ENCODE results near the gene RBM43. TPM values are rescaled to one million over a fixed set of nuclear protein-coding genes. Genes with fewer than 3 reads are reported as not detected.

The RBM43 gene
- total and polyA plus RNA-seq, 2 of the 4 experiments (the other 2 are of a cell fraction) = 1.6 to 3.6 TPM

- H2AFZ ChIP-seq (replicated peaks; ENCODE audit: low read length, poor library complexity) = no peak overlapping the region
- no peak overlapping the region for H3K18ac ChIP-seq (ENCODE audit: low read depth, low read length)
- H3K4me1 ChIP-seq (ENCODE audit: control insufficient read depth, insufficient read depth, low read length) = peaks cover 2% of the 10 kb centered on the region; the same call in 1 of the 2 replicates
- H3K36me3 ChIP-seq (ENCODE audit: control insufficient read depth, insufficient read depth, low read length) = no peaks in the 10 kb centered on the region
- no TSS peak for BruUV-seq (replicated peaks)
- no peak overlapping the region for H3K4me2 ChIP-seq (ENCODE audit: low read depth, low read length)
- intact Hi-C loops (cut with micrococcal nuclease) = no loop called here
- ATAC-seq (ENCODE audit: low read depth) (no peak), DNase-seq (no peak)
- H2AK9ac ChIP-seq (replicated peaks; ENCODE audit: low read depth, low read length, poor library complexity) = no peak overlapping the region
- no peaks in the 10 kb centered on the region for H4K20me1 ChIP-seq (ENCODE audit: insufficient read depth, low read length)
- H3K27me3 ChIP-seq (ENCODE audit: control insufficient read depth, insufficient read depth, low read length) = no peaks in the 10 kb centered on the region
- H3K4ac ChIP-seq (ENCODE audit: low read depth, low read length) = no peak overlapping the region
- no peak overlapping the region for H2BK5ac ChIP-seq (ENCODE audit: low read depth, low read length, poor library complexity, severe bottlenecking)
- no peak overlapping the region for H2AK5ac ChIP-seq (ENCODE audit: low read depth, low read length)
- no peak overlapping the region for H2BK15ac ChIP-seq (ENCODE audit: low read depth, low read length)
- H4K5ac ChIP-seq (ENCODE audit: low read depth, low read length) = no peak overlapping the region
- peaks cover 4 to 12% of the 10 kb centered on the region in 2 experiments; a peak in 1 of 4 replicates for H3K79me1 ChIP-seq (ENCODE audit: low read depth in 1 of 2, low read length in 2 of 2)
- no peak overlapping the region for H4K91ac ChIP-seq (ENCODE audit: insufficient read depth, low read depth, low read length)
- H2BK120ac ChIP-seq (ENCODE audit: low read depth, low read length) = no peak overlapping the region
- no peaks in the 10 kb centered on the region for H3K9me3 ChIP-seq (ENCODE audit: control insufficient read depth, insufficient read depth, low read length)
- H3K14ac ChIP-seq (replicated peaks; ENCODE audit: low read depth, low read length) = no peak overlapping the region
- H3K56ac ChIP-seq (ENCODE audit: extremely low read depth, insufficient read depth, low read length) = no peak overlapping the region
- ChIA-PET POLR2A (ENCODE audit: unreplicated experiment) (no interaction called here), CTCF (interaction anchor here (1.1 kb wide), 1 partner anchor 14 kb away, joined by 3 read pairs; no protein-coding TSS in a partner anchor)
- no peak overlapping the region for H3K9ac ChIP-seq (ENCODE audit: low read depth, low read length)
- H3K4me3 ChIP-seq (ENCODE audit: insufficient read depth, low read depth, low read length) = no peak overlapping the region
- no peak overlapping the region; the same call in 1 of the 2 replicates for H3K23ac ChIP-seq (ENCODE audit: low read depth, low read length)
- dilution Hi-C loops (cut with HindIII; ENCODE audit: low sequenced_read_pairs, unreplicated experiment) = no loop called here
- in situ Hi-C loops (cut with MboI; ENCODE audit: low sequenced_read_pairs) = loop anchor here (10.0 kb wide), 1 partner anchor 122 kb away; no protein-coding TSS in a partner anchor
- TF ChIP-seq CEBPB (IDR thresholded peaks at IDR 0.05; ENCODE audit: low read depth, low read length) (peak; percentile 51; the same call in 1 of the 2 replicates), ELK1 (IDR thresholded peaks at IDR 0.05; ENCODE audit: borderline replicate concordance, low read depth, low read length) (no peak)
- no peak overlapping the region for H3K27ac ChIP-seq (ENCODE audit: insufficient read depth, low read length)
- no peak overlapping the region for H2BK20ac ChIP-seq (ENCODE audit: low read depth, low read length)
- H4K8ac ChIP-seq (ENCODE audit: low read depth in 2 of 2, low read length in 2 of 2) = no peak overlapping the region
- H3K9me1 ChIP-seq (ENCODE audit: insufficient read depth, low read length) = no peaks in the 10 kb centered on the region
Measured at GRCh38 chr2:151292546-151292945, 30.9 kb upstream of the RBM43 start.
